PC-9 (cell line): ENCODE results near the gene GPR34. TPM values are rescaled to one million over a fixed set of nuclear protein-coding genes. Genes with fewer than 3 reads are reported as not detected.

Source experiments
- BruUV-seq: library from RNA; stranded (reverse); fragments of 400-500 nt; replicated peaks from 2 replicates; lab custom pipeline; 2021; lab: Mats Ljungman, UMichigan
- CTCF ChIA-PET: fragments of 300-600 bp; sonication (Branson Sonifier 250); formaldehyde crosslinking; loops from one replicate; lab custom pipeline; 2022; ENCODE audit warnings: antibody characterized with exemption; lab: Charles Lee
- POLR2A ChIA-PET: fragments of 300-600 bp; sonication (Branson Sonifier 250); formaldehyde crosslinking; loops from one replicate; lab custom pipeline; 2022; ENCODE audit warnings: antibody characterized with exemption; ENCODE audit not compliant: unreplicated experiment; lab: Charles Lee
- DNase-seq, 2 experiments: peaks; one replicate each; pipeline versions ENCODE4 v3.0.0 to v3.0.0-alpha.2; 2015 to 2022; ENCODE audit warnings: mixed read lengths in 1 of 2
- H2AFZ ChIP-seq: fragments of 200-600 bp; sonication (generic); 2 replicates; pipeline ENCODE4 v1.8.1; 2017; ENCODE audit warnings: antibody characterized with exemption
- H3F3A ChIP-seq: fragments of 200-600 bp; sonication (generic); 2 replicates; pipeline ENCODE4 v1.8.1; 2017; ENCODE audit warnings: antibody characterized with exemption, mild to moderate bottlenecking, low read depth; ENCODE audit not compliant: insufficient read depth
- H3K27ac ChIP-seq: fragments of 200-600 bp; sonication (generic); 2 replicates; pipeline ENCODE4 v1.6.1; 2016; ENCODE audit warnings: mixed run types
- H3K27me3 ChIP-seq: fragments of 200-600 bp; sonication (generic); 2 replicates; pipeline ENCODE4 v1.6.1; 2016; ENCODE audit warnings: low read depth, mixed run types; ENCODE audit not compliant: insufficient read depth
- H3K36me3 ChIP-seq: fragments of 200-600 bp; sonication (generic); 2 replicates; pipeline ENCODE4 v1.6.1; 2016; ENCODE audit warnings: low read depth, mixed run types
- H3K4me1 ChIP-seq: fragments of 200-600 bp; sonication (generic); replicated peaks from 2 replicates; pipeline ENCODE4 v1.6.1; 2016; ENCODE audit warnings: mixed run types; ENCODE audit not compliant: insufficient read depth
- H3K4me2 ChIP-seq: fragments of 200-600 bp; sonication (generic); 2 replicates; pipeline ENCODE4 v1.6.1; 2017; ENCODE audit warnings: mixed run types
- H3K4me3 ChIP-seq: fragments of 200-600 bp; sonication (generic); 2 replicates; pipeline ENCODE4 v1.6.1; 2016; ENCODE audit warnings: mixed run types
- H3K79me2 ChIP-seq: fragments of 200-600 bp; sonication (generic); 2 replicates; pipeline ENCODE4 v1.6.1; 2017; ENCODE audit warnings: low read depth, mixed run types
- H3K9me2 ChIP-seq: fragments of 200-600 bp; sonication (generic); 2 replicates; pipeline ENCODE4 v1.8.1; 2017; ENCODE audit warnings: mild to moderate bottlenecking; ENCODE audit not compliant: insufficient read depth
- H3K9me3 ChIP-seq: fragments of 200-600 bp; sonication (generic); 2 replicates; pipeline ENCODE4 v1.8.1; 2016; ENCODE audit warnings: low read depth; ENCODE audit not compliant: insufficient read depth
- H4K20me1 ChIP-seq: fragments of 200-600 bp; sonication (generic); 2 replicates; pipeline ENCODE4 v1.8.1; 2017; ENCODE audit not compliant: insufficient read depth
- EZH2 ChIP-seq: fragments of 200-600 bp; sonication (generic); IDR thresholded peaks from 2 replicates; pipeline ENCODE4 v1.8.0; 2017; ENCODE audit warnings: antibody characterized with exemption, low read depth
- intact Hi-C: fragments of 100-400 bp; cut with micrococcal nuclease; formaldehyde crosslinking; loops from one replicate; pipeline ENCODE4 v1.10.0; 2022; ENCODE audit not compliant: unreplicated experiment
- total RNA-seq: library from RNA; stranded (reverse); gene quantifications from 2 replicates; pipeline ENCODE4 v1.2.3, GENCODE V29; 2021
- TF ChIP-seq, protein P1 (sequence below): fragments of 200-600 bp; sonication (generic); conservative IDR thresholded peaks from 2 replicates; pipeline ENCODE4 v1.6.1; 2017; ENCODE audit warnings: mixed run types, antibody characterized with exemption, mild to moderate bottlenecking, moderate library complexity

The GPR34 gene
- total RNA-seq, 1 experiment from 2014 or later, result not detected

DNA sequence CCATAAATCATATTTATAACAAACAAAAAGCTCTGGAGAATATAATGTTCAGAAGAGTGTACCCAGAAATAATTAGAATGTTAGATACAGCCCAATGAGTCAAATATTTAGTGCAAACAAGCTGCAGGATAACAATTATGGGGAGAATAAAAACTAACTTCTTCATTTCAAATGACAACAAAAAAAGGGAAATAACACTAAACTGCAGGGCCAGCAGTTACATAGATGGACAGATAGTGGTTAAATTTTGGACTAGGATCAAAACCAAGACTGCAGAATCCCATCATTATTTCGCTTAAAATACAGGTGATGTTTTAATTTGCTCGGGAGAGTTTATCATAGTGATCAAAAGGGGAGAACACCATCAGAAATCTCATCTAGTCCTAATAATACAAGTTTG lies 617 bp upstream of the GPR34 start:
- no peak overlapping the region for H3K27ac ChIP-seq
- no peaks in the 10 kb centered on the region for H3F3A ChIP-seq
- CTCF ChIA-PET, result no interaction called here
- POLR2A ChIA-PET, result no interaction called here
- H3K4me3 ChIP-seq, result no peak overlapping the region
- no peak for DNase-seq
- H3K9me3 ChIP-seq, result no peaks in the 10 kb centered on the region
- TF ChIP-seq, protein P1, sequence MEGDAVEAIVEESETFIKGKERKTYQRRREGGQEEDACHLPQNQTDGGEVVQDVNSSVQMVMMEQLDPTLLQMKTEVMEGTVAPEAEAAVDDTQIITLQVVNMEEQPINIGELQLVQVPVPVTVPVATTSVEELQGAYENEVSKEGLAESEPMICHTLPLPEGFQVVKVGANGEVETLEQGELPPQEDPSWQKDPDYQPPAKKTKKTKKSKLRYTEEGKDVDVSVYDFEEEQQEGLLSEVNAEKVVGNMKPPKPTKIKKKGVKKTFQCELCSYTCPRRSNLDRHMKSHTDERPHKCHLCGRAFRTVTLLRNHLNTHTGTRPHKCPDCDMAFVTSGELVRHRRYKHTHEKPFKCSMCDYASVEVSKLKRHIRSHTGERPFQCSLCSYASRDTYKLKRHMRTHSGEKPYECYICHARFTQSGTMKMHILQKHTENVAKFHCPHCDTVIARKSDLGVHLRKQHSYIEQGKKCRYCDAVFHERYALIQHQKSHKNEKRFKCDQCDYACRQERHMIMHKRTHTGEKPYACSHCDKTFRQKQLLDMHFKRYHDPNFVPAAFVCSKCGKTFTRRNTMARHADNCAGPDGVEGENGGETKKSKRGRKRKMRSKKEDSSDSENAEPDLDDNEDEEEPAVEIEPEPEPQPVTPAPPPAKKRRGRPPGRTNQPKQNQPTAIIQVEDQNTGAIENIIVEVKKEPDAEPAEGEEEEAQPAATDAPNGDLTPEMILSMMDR, result no peak
- no peak for TF ChIP-seq EZH2
- no peaks in the 10 kb centered on the region for H3K79me2 ChIP-seq
- no peaks in the 10 kb centered on the region for H3K9me2 ChIP-seq
- no TSS peak for BruUV-seq
- H3K27me3 ChIP-seq, result no peaks in the 10 kb centered on the region
- no peak overlapping the region for H3K4me2 ChIP-seq
- intact Hi-C loops, result no loop called here
- H3K4me1 ChIP-seq, result no peaks in the 10 kb centered on the region
- no peaks in the 10 kb centered on the region for H3K36me3 ChIP-seq
- H4K20me1 ChIP-seq, result no peaks in the 10 kb centered on the region
- H2AFZ ChIP-seq, result no peak overlapping the region

DNA sequence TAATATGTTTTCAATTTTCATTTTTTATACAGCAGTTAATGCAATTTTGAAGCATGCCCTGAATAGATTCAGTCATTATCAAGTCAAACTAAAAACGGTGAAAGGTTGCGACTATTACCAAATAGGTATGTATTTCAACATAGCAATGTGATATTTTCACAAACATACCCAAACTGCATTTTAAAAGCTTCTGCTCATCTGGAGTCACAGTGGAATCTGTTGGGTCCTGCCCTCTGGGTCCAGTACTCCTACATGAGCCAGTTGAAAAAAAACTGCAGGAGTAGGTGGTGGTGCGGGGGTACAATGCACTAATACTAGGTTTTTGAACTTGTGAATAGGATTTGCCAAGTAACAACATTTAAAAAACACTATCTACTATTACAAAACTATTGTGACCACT lies 938 bp downstream of the GPR34 start:
- ChIA-PET CTCF (no interaction called here), POLR2A (no interaction called here)
- H3K79me2 ChIP-seq, result no peaks in the 10 kb centered on the region
- no peak overlapping the region for H3K4me2 ChIP-seq
- no peaks in the 10 kb centered on the region for H3K36me3 ChIP-seq
- no peak overlapping the region for H3K27ac ChIP-seq
- H3K27me3 ChIP-seq, result no peaks in the 10 kb centered on the region
- H4K20me1 ChIP-seq, result no peaks in the 10 kb centered on the region
- no peaks in the 10 kb centered on the region for H3K4me1 ChIP-seq
- H3K4me3 ChIP-seq, result no peak overlapping the region
- TF ChIP-seq, protein P1, result no peak
- no peak for TF ChIP-seq EZH2
- no peak overlapping the region for H2AFZ ChIP-seq
- H3F3A ChIP-seq, result no peaks in the 10 kb centered on the region
- H3K9me3 ChIP-seq, result no peaks in the 10 kb centered on the region
- BruUV-seq, result no TSS peak
- intact Hi-C loops, result no loop called here
- H3K9me2 ChIP-seq, result no peaks in the 10 kb centered on the region
- no peak for DNase-seq

DNA sequence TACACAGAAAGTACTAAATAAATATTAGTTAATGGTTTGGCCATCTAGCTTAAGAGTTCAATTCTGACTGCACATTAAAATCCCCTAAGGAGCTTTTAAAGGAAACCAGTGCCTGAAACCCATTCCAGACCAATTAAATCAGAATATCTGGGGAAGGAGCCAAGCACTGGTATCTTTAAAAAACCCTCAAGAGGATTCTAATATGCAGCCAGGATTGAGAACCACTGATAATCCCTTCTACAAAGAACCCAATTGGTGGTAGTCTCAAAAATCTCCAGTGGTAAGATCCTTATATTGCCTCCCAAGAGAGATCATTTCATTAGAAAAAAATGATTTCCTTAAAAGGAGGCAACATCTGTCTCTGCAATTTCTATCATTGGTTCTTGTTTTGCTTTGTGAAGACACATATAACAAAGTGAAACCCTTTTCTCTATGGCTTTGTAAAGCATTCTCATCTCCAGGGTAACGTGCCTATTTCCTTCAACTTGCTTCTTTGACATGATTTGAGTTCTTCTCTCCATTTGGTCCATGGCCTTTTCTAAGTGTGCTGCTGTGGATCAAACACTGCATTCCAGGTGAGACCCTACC lies 3.5 kb downstream of the GPR34 start:
- intact Hi-C loops, result no loop called here

More for the DNA sequence above, 3.5 kb downstream of the GPR34 start:
- no peak overlapping the region for H3K4me3 ChIP-seq
- H3K9me2 ChIP-seq, result no peaks in the 10 kb centered on the region
- no TSS peak for BruUV-seq
- no peaks in the 10 kb centered on the region for H3K27me3 ChIP-seq
- no peaks in the 10 kb centered on the region for H3K9me3 ChIP-seq
- H4K20me1 ChIP-seq, result no peaks in the 10 kb centered on the region
- ChIA-PET POLR2A (no interaction called here), CTCF (no interaction called here)
- H3K4me1 ChIP-seq, result no peaks in the 10 kb centered on the region
- no peak overlapping the region for H3K27ac ChIP-seq
- TF ChIP-seq, protein P1, result no peak
- TF ChIP-seq EZH2, result no peak
- H3K79me2 ChIP-seq, result no peaks in the 10 kb centered on the region
- no peak overlapping the region for H2AFZ ChIP-seq
- no peak overlapping the region for H3K4me2 ChIP-seq
- no peak for DNase-seq
- no peaks in the 10 kb centered on the region for H3K36me3 ChIP-seq
- H3F3A ChIP-seq, result no peaks in the 10 kb centered on the region
